ENCODE data around the gene TBPL1.

TBPL1 gene

GRCh38 chr6:133937909-133938308 lies 15.1 kb upstream of the TBPL1 start:
- H3K36me3 ChIP-seq (ENCODE audit: control insufficient read depth, low read depth, low read length): no peaks in the 10 kb centered on the region
- no peak overlapping the region for H3K4me3 ChIP-seq (ENCODE audit: low read length)
- H3K9me3 ChIP-seq (ENCODE audit: control insufficient read depth, low read depth, low read length): no peaks in the 10 kb centered on the region
- H3K27me3 ChIP-seq (ENCODE audit: control insufficient read depth, insufficient read depth, low read length): no peaks in the 10 kb centered on the region
- H3K27ac ChIP-seq (ENCODE audit: low read length): no peak overlapping the region
- H3K4me1 ChIP-seq (ENCODE audit: control insufficient read depth, low read depth, low read length): no peaks in the 10 kb centered on the region
- H3K9ac ChIP-seq (ENCODE audit: low read length): no peak overlapping the region

DNA sequence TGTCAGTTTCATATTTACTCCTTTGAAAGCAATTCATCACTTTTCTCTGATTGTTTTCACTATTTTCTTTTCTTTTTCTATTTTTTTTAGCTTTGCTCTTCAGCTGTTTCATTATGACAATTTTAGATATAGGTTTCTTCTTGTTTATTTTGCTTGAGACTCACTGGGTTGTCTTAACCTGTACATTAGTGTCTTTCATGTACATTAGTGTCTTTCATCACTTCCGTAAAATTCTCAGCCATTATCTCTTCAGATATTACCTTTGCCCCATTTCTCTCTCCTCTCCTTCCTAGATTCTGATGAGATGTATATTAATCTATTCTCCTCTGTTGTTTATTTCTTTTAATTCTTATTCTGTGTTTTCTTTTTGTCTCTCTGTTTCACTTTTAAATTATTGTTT lies 14.5 kb upstream of the TBPL1 start:
- Histone ChIP-seq H3K27me3 (ENCODE audit: control insufficient read depth, insufficient read depth, low read length) (no peaks in the 10 kb centered on the region), H3K4me3 (ENCODE audit: low read length) (no peak overlapping the region)

DNA sequence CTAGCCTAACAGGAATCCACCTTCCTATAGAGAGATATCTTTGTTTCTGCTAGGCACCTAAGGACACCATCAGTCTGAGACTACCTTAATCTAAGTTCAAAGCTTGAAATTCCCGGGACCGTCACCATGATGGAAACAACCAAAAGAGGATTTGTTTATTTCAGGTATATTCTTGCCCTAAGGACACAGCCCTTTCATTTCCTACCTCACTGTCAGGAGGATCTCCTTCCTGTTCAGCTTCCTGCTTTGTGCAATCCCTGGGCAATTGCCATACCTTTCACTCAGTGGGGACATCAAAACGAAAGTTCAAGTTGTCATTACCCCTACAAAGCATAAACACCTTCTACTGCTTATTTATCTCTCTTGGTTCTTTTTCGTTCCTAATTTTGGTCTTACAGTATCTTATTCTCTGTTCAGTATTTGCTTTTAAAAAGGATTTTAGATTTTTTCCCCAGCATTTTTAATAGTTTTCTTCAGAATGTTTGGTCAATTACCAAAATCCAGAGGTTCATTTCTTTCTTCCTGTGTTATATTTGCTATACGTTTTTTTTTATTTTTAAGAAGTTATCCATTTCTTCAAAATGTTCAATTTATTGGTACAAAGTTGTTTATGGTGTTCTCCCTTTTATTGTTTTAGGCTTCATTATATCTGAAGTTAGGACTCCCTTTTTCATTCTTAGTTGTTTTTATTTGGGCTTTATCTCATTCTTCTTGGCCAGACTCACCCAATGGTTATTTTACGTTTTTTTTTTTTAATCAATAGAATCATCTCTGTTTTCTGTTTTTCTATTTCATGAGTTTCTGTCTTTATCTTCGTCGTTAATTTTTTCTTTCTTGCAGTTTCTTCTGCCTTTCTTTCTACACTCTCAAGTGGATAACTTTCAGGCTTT lies 13.0 kb upstream of the TBPL1 start:
- Histone ChIP-seq H3K9me3 (ENCODE audit: control insufficient read depth, low read depth, low read length) (no peaks in the 10 kb centered on the region), H3K36me3 (ENCODE audit: control insufficient read depth, low read depth, low read length) (no peaks in the 10 kb centered on the region), H3K27me3 (ENCODE audit: control insufficient read depth, insufficient read depth, low read length) (no peaks in the 10 kb centered on the region), H3K27ac (ENCODE audit: low read length) (no peak overlapping the region), H3K4me3 (ENCODE audit: low read length) (no peak overlapping the region), H3K4me1 (ENCODE audit: control insufficient read depth, low read depth, low read length) (no peaks in the 10 kb centered on the region), H3K9ac (ENCODE audit: low read length) (no peak overlapping the region)

More for the DNA sequence above, 14.5 kb upstream of the TBPL1 start:
- no peaks in the 10 kb centered on the region for H3K9me3 ChIP-seq (ENCODE audit: control insufficient read depth, low read depth, low read length)
- no peaks in the 10 kb centered on the region for H3K4me1 ChIP-seq (ENCODE audit: control insufficient read depth, low read depth, low read length)
- no peak overlapping the region for H3K27ac ChIP-seq (ENCODE audit: low read length)
- H3K9ac ChIP-seq (ENCODE audit: low read length): no peak overlapping the region
- H3K36me3 ChIP-seq (ENCODE audit: control insufficient read depth, low read depth, low read length): no peaks in the 10 kb centered on the region

GRCh38 chr6:133945158-133945557 lies 7.9 kb upstream of the TBPL1 start:
- no peaks in the 10 kb centered on the region for H3K27me3 ChIP-seq (ENCODE audit: control insufficient read depth, insufficient read depth, low read length)
- H3K4me1 ChIP-seq (ENCODE audit: control insufficient read depth, low read depth, low read length): no peaks in the 10 kb centered on the region
- H3K27ac ChIP-seq (ENCODE audit: low read length): no peak overlapping the region
- H3K9ac ChIP-seq (ENCODE audit: low read length): no peak overlapping the region
- H3K36me3 ChIP-seq (ENCODE audit: control insufficient read depth, low read depth, low read length): no peaks in the 10 kb centered on the region
- H3K9me3 ChIP-seq (ENCODE audit: control insufficient read depth, low read depth, low read length): no peaks in the 10 kb centered on the region
- H3K4me3 ChIP-seq (ENCODE audit: low read length): no peak overlapping the region

GRCh38 chr6:133947302-133947900 lies 5.6 kb upstream of the TBPL1 start:
- Histone ChIP-seq H3K9ac (ENCODE audit: low read length) (no peak overlapping the region), H3K27ac (ENCODE audit: low read length) (no peak overlapping the region), H3K4me1 (ENCODE audit: control insufficient read depth, low read depth, low read length) (peaks cover 5% of the 10 kb centered on the region), H3K36me3 (ENCODE audit: control insufficient read depth, low read depth, low read length) (no peaks in the 10 kb centered on the region), H3K4me3 (ENCODE audit: low read length) (no peak overlapping the region), H3K27me3 (ENCODE audit: control insufficient read depth, insufficient read depth, low read length) (peaks cover 7% of the 10 kb centered on the region), H3K9me3 (ENCODE audit: control insufficient read depth, low read depth, low read length) (no peaks in the 10 kb centered on the region)

DNA sequence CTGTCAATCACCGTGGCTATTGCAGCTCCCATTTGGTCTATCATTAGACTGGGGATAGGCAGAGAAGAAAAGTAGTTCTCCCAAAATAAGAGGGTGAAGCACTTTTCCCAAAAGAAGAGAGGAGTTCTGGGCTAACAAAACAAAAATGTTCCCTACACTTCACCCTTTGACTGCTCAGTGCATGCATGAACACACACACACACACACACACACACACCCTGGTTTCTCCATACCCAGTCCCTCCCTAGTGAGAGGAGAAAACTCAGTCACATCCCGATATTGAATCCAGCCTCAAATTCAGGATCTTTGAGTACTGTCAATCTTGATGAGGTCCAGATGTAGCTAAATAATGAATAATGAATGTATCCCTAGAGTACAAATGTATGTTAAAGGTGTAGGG lies 4.6 kb upstream of the TBPL1 start:
- Histone ChIP-seq H3K9ac (ENCODE audit: low read length) (no peak overlapping the region), H3K4me3 (ENCODE audit: low read length) (no peak overlapping the region), H3K4me1 (ENCODE audit: control insufficient read depth, low read depth, low read length) (peaks cover 5% of the 10 kb centered on the region), H3K27me3 (ENCODE audit: control insufficient read depth, insufficient read depth, low read length) (peaks cover 7% of the 10 kb centered on the region), H3K9me3 (ENCODE audit: control insufficient read depth, low read depth, low read length) (no peaks in the 10 kb centered on the region), H3K27ac (ENCODE audit: low read length) (no peak overlapping the region), H3K36me3 (ENCODE audit: control insufficient read depth, low read depth, low read length) (no peaks in the 10 kb centered on the region)

DNA sequence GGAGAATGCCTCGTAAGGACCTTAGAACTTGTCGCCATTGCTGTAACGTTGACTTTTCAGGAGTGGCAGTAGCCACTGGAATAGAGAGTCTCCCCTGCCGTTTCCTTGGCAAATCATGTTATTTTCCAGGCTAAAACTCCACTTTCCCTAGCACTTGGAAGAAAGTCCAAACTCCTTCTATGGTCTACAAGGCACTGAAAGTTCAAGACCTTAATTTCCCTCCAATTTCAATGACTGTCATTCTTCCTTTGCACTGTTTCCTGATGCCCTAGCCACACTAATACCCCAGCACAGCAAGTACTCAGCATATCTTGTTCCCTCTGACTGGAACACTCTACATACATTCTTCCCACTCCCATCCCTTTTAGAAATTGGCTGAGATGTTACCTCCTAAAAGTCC lies 1.8 kb upstream of the TBPL1 start:
- Histone ChIP-seq H3K9me3 (ENCODE audit: control insufficient read depth, low read depth, low read length) (no peaks in the 10 kb centered on the region), H3K27me3 (ENCODE audit: control insufficient read depth, insufficient read depth, low read length) (peaks cover 7% of the 10 kb centered on the region), H3K27ac (ENCODE audit: low read length) (no peak overlapping the region), H3K9ac (ENCODE audit: low read length) (no peak overlapping the region), H3K4me1 (ENCODE audit: control insufficient read depth, low read depth, low read length) (peaks cover 15% of the 10 kb centered on the region), H3K36me3 (ENCODE audit: control insufficient read depth, low read depth, low read length) (no peaks in the 10 kb centered on the region), H3K4me3 (ENCODE audit: low read length) (peak overlapping the region; percentile 70)

DNA sequence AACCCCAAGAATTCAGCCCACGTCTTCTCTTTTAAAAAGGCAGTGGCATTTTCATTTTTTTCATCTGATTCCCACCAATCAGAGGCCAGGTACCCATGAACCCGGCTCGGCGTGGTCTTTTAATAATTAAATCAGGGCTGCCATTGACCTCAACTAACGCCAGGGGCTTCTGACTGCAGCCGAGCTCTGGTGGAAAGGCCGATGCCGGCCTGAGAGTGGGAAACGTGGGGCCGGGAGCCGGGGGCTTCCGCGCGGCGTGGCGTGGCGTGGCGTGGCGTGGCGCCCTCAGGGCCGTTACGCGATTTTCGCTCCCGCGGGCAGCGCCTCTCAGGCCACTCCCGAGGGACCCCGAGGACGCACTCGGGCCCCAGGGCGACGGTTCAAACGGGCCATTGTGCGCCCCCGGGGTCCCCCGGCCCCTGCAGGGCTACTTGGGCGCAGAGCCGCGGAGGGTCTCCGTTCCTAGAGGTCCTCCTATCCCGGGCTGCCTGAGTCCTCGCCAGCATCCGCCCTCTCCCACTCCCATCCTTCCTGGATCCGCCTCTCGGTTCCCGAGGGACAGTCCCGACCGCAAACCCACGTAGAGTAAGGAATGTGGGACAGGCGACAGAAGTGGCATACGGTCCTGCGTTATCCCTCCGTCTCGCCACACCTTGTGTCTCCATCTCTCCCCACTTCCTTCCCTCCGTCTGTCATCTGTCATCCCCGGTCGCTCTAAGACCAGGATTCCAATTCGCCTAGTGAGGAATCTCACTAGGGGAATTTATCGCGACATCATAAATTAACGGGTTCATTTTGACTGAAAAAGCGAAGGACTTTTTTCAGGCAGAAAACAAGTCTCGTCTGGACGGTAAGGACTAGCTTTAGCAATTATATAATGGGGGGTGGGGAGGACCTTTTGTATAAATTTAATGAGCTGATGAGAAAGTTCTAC lies 876 bp upstream of the TBPL1 start:
- peak overlapping the region; percentile 4 for H3K9ac ChIP-seq (ENCODE audit: low read length)

DNA sequence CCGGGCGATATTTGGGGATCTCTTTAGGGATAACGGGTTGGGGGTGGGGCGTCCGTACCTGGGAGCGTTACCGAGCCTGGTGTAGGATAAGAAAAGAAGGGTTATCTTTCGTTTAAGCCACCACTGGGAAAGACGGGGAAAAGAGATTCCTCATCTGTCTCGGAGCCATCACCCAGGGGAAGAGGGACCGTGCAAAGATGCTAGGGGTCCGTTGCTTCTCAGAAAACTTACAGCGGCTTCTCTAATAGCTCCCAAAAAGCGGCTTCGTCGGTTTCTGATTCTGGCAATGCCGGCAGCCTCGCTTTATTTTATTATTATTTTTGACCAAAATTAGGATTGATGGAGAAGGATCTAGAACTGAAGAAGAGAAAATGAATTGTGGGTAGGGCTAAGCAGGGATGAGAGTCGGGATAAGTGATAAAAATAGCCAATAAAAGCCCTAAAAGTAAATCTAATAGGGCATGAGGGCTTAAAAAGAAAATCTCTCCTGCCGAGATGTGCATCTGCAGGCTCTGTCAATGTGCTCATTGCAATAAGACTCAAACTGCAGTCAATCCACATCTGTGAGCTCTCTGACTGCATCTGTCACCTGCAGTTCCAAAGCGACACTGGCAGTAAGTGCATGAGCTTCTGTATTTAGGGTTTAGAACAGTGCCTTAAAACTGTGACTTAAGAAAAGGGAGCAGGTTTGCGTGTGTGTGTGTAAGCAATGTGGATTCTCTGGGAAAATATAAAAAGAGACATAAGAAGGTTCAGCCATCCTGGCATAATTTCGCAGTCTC lies 801 bp downstream of the TBPL1 start:
- Histone ChIP-seq H3K36me3 (ENCODE audit: control insufficient read depth, low read depth, low read length) (no peaks in the 10 kb centered on the region), H3K9me3 (ENCODE audit: control insufficient read depth, low read depth, low read length) (no peaks in the 10 kb centered on the region), H3K9ac (ENCODE audit: low read length) (peak overlapping the region; percentile 82), H3K27me3 (ENCODE audit: control insufficient read depth, insufficient read depth, low read length) (peaks cover 7% of the 10 kb centered on the region), H3K27ac (ENCODE audit: low read length) (peak overlapping the region; percentile 43), H3K4me3 (ENCODE audit: low read length) (peak overlapping the region; percentile 70), H3K4me1 (ENCODE audit: control insufficient read depth, low read depth, low read length) (peaks cover 15% of the 10 kb centered on the region)

More for the DNA sequence above, 876 bp upstream of the TBPL1 start:
- Histone ChIP-seq H3K9me3 (ENCODE audit: control insufficient read depth, low read depth, low read length) (no peaks in the 10 kb centered on the region), H3K36me3 (ENCODE audit: control insufficient read depth, low read depth, low read length) (no peaks in the 10 kb centered on the region), H3K27me3 (ENCODE audit: control insufficient read depth, insufficient read depth, low read length) (peaks cover 7% of the 10 kb centered on the region), H3K27ac (ENCODE audit: low read length) (no peak overlapping the region), H3K4me3 (ENCODE audit: low read length) (peak overlapping the region; percentile 70), H3K4me1 (ENCODE audit: control insufficient read depth, low read depth, low read length) (peaks cover 15% of the 10 kb centered on the region)

- Histone ChIP-seq H3K27ac (ENCODE audit: low read length) (no peak overlapping the region), H3K36me3 (ENCODE audit: control insufficient read depth, low read depth, low read length) (no peaks in the 10 kb centered on the region), H3K27me3 (ENCODE audit: control insufficient read depth, insufficient read depth, low read length) (peaks cover 7% of the 10 kb centered on the region), H3K4me1 (ENCODE audit: control insufficient read depth, low read depth, low read length) (peaks cover 15% of the 10 kb centered on the region), H3K4me3 (ENCODE audit: low read length) (peak overlapping the region; percentile 70), H3K9me3 (ENCODE audit: control insufficient read depth, low read depth, low read length) (no peaks in the 10 kb centered on the region), H3K9ac (ENCODE audit: low read length) (no peak overlapping the region)
Observed at GRCh38 chr6:133954657-133955576, 1.9 kb downstream of the TBPL1 start.
